Adrenal gland (tissue), 5 donors: ENCODE results near the gene KYNU.
"Not testable (repeated sequence)": the region's sequence is repeated elsewhere in the genome, so short reads cannot be mapped to it uniquely, and the experiment has no call there.

Experiments used
- POLR2A ChIP-seq, 2 donors: fragments of 450-650 bp; IDR thresholded peaks; one replicate each; pipeline ENCODE4 v1.6.1; 2017; ENCODE audit warnings: antibody characterized with exemption in 2 of 2, mild to moderate bottlenecking in 2 of 2, moderate library complexity in 1 of 2
- TF ChIP-seq, protein P1 (sequence below), 6 experiments: fragments of 450-650 bp in 4 of 6; fragments of 200-600 bp in 2 of 6; sonication (generic) in 1 of 6; IDR thresholded peaks; 1 replicate in 5 of 6; 2 replicates in 1 of 6; pipeline versions ENCODE4 v1.5.1 to v1.8.0; 2016 to 2021; ENCODE audit warnings: antibody characterized with exemption in 6 of 6, mild to moderate bottlenecking in 2 of 6, moderate library complexity in 1 of 6
- donor health status: DM: no; HTN: no; CAD: no.

DNA sequence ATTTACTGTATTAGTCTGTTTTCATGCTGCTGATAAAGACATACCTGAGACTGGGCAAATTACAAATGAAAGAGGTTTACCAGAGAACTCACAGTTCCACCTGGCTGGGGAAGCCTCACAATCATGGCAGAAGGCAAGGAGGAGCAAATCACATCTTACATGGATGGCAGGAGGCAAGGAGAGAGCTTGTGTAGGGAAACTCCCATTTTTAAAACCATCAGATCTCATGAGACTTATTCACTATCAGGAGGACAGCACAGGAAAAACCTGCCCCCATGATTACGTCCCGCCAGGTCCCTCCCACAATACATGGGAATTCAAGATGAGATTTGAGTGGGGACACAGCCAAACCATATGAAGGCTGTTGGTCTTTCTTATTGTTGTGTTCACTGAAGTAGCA is 72.9 kb downstream of the KYNU start:
- TF ChIP-seq, protein P1, sequence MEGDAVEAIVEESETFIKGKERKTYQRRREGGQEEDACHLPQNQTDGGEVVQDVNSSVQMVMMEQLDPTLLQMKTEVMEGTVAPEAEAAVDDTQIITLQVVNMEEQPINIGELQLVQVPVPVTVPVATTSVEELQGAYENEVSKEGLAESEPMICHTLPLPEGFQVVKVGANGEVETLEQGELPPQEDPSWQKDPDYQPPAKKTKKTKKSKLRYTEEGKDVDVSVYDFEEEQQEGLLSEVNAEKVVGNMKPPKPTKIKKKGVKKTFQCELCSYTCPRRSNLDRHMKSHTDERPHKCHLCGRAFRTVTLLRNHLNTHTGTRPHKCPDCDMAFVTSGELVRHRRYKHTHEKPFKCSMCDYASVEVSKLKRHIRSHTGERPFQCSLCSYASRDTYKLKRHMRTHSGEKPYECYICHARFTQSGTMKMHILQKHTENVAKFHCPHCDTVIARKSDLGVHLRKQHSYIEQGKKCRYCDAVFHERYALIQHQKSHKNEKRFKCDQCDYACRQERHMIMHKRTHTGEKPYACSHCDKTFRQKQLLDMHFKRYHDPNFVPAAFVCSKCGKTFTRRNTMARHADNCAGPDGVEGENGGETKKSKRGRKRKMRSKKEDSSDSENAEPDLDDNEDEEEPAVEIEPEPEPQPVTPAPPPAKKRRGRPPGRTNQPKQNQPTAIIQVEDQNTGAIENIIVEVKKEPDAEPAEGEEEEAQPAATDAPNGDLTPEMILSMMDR (IDR thresholded peaks at IDR 0.05), result not testable (repeated sequence)
- TF ChIP-seq POLR2A (IDR thresholded peaks at IDR 0.05), result not testable (repeated sequence)
